Ishikawa (cell line): ENCODE results near the gene ACADM.

Experiments used
- CEBPB ChIP-seq: IDR thresholded peaks from 2 replicates; pipeline ENCODE4 v1.6.1; 2012
- CREB1 ChIP-seq: IDR thresholded peaks from 2 replicates; pipeline ENCODE4 v1.6.1; 2012; ENCODE audit warnings: low read depth
- EGR1 ChIP-seq: IDR thresholded peaks from 2 replicates; pipeline ENCODE4 v1.6.1; 2012
- EP300 ChIP-seq: IDR thresholded peaks from 2 replicates; pipeline ENCODE4 v1.6.1; 2012; ENCODE audit warnings: borderline replicate concordance
- FOXM1 ChIP-seq: IDR thresholded peaks from 2 replicates; pipeline ENCODE4 v1.6.1; 2012; ENCODE audit warnings: low read depth, borderline replicate concordance
- NFIC ChIP-seq: IDR thresholded peaks from 2 replicates; pipeline ENCODE4 v1.6.1; 2012
- RAD21 ChIP-seq: IDR thresholded peaks from 2 replicates; pipeline ENCODE4 v1.6.1; 2012; ENCODE audit warnings: low read depth
- TAF1 ChIP-seq: IDR thresholded peaks from 2 replicates; pipeline ENCODE4 v1.6.1; 2012; ENCODE audit warnings: low read depth, mild to moderate bottlenecking
- TCF12 ChIP-seq: IDR thresholded peaks from 2 replicates; pipeline ENCODE4 v1.6.1; 2012; ENCODE audit warnings: low read depth
- TEAD4 ChIP-seq: IDR thresholded peaks from 2 replicates; pipeline ENCODE4 v1.6.1; 2012
- YY1 ChIP-seq: IDR thresholded peaks from 2 replicates; pipeline ENCODE4 v1.6.1; 2012; ENCODE audit warnings: low read depth
- ZBTB7A ChIP-seq: IDR thresholded peaks from 2 replicates; pipeline ENCODE4 v1.6.1; 2012; ENCODE audit warnings: low read depth
- TF ChIP-seq, protein P1 (sequence below): IDR thresholded peaks from 2 replicates; pipeline ENCODE4 v1.6.1; 2012
- TF ChIP-seq, protein P2 (sequence below): IDR thresholded peaks from 2 replicates; pipeline ENCODE4 v1.6.1; 2012; ENCODE audit warnings: low read depth, mild to moderate bottlenecking

GRCh38 chr1:75710832-75711231 is 13.7 kb upstream of the ACADM start:
- TF ChIP-seq, protein P1, sequence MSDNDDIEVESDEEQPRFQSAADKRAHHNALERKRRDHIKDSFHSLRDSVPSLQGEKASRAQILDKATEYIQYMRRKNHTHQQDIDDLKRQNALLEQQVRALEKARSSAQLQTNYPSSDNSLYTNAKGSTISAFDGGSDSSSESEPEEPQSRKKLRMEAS: no peak
- TF ChIP-seq TEAD4: no peak
- no peak for TF ChIP-seq YY1
- no peak for TF ChIP-seq EP300
- no peak for TF ChIP-seq ZBTB7A
- TF ChIP-seq RAD21: no peak
- no peak for TF ChIP-seq EGR1
- TF ChIP-seq, protein P2, sequence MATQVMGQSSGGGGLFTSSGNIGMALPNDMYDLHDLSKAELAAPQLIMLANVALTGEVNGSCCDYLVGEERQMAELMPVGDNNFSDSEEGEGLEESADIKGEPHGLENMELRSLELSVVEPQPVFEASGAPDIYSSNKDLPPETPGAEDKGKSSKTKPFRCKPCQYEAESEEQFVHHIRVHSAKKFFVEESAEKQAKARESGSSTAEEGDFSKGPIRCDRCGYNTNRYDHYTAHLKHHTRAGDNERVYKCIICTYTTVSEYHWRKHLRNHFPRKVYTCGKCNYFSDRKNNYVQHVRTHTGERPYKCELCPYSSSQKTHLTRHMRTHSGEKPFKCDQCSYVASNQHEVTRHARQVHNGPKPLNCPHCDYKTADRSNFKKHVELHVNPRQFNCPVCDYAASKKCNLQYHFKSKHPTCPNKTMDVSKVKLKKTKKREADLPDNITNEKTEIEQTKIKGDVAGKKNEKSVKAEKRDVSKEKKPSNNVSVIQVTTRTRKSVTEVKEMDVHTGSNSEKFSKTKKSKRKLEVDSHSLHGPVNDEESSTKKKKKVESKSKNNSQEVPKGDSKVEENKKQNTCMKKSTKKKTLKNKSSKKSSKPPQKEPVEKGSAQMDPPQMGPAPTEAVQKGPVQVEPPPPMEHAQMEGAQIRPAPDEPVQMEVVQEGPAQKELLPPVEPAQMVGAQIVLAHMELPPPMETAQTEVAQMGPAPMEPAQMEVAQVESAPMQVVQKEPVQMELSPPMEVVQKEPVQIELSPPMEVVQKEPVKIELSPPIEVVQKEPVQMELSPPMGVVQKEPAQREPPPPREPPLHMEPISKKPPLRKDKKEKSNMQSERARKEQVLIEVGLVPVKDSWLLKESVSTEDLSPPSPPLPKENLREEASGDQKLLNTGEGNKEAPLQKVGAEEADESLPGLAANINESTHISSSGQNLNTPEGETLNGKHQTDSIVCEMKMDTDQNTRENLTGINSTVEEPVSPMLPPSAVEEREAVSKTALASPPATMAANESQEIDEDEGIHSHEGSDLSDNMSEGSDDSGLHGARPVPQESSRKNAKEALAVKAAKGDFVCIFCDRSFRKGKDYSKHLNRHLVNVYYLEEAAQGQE: no peak
- no peak for TF ChIP-seq CREB1
- no peak for TF ChIP-seq TCF12
- no peak for TF ChIP-seq FOXM1
- no peak for TF ChIP-seq CEBPB
- no peak for TF ChIP-seq TAF1
- TF ChIP-seq NFIC: no peak
